Measurements from ENCODE around the gene DARS1.

DNA sequence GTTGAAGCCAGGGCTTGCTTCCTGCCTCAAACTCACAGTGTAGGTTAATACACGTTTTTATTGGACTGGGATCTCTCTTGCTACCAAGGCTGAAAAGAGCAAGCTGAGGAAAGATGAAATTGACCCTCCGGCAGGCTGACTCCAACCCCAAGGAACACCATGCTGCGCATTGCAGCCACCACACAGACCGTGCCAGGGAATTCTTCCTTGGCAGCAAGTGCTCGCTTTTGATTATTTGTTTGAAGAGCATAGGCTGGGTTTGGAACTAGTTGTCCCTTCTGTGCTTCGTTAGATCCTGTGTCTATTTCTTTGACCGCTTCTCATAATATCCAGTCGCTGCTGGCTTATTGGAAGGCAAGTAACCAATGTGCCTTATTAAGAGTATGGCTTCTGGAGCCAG is 34.4 kb upstream of the DARS1 start:
- TF ChIP-seq PATZ1 (tag by site-specific recombination; IDR thresholded peaks at IDR 0.05) = no peak
- no peak for TF ChIP-seq CTCF (tag by site-specific recombination; IDR thresholded peaks at IDR 0.05)
- TF ChIP-seq, protein P1, sequence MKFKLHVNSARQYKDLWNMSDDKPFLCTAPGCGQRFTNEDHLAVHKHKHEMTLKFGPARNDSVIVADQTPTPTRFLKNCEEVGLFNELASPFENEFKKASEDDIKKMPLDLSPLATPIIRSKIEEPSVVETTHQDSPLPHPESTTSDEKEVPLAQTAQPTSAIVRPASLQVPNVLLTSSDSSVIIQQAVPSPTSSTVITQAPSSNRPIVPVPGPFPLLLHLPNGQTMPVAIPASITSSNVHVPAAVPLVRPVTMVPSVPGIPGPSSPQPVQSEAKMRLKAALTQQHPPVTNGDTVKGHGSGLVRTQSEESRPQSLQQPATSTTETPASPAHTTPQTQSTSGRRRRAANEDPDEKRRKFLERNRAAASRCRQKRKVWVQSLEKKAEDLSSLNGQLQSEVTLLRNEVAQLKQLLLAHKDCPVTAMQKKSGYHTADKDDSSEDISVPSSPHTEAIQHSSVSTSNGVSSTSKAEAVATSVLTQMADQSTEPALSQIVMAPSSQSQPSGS (tag by site-specific recombination; IDR thresholded peaks at IDR 0.05; ENCODE audit: low read depth) = no peak
- no peak for TF ChIP-seq MYNN (tag by site-specific recombination; IDR thresholded peaks at IDR 0.05; ENCODE audit: borderline replicate concordance)
- TF ChIP-seq, protein P2, sequence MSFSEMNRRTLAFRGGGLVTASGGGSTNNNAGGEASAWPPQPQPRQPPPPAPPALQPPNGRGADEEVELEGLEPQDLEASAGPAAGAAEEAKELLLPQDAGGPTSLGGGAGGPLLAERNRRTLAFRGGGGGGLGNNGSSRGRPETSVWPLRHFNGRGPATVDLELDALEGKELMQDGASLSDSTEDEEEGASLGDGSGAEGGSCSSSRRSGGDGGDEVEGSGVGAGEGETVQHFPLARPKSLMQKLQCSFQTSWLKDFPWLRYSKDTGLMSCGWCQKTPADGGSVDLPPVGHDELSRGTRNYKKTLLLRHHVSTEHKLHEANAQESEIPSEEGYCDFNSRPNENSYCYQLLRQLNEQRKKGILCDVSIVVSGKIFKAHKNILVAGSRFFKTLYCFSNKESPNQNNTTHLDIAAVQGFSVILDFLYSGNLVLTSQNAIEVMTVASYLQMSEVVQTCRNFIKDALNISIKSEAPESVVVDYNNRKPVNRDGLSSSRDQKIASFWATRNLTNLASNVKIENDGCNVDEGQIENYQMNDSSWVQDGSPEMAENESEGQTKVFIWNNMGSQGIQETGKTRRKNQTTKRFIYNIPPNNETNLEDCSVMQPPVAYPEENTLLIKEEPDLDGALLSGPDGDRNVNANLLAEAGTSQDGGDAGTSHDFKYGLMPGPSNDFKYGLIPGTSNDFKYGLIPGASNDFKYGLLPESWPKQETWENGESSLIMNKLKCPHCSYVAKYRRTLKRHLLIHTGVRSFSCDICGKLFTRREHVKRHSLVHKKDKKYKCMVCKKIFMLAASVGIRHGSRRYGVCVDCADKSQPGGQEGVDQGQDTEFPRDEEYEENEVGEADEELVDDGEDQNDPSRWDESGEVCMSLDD (tag by site-specific recombination; IDR thresholded peaks at IDR 0.05) = no peak
- TF ChIP-seq KLF16 (tag by site-specific recombination; IDR thresholded peaks at IDR 0.05) = no peak
- TF ChIP-seq ZNF473 (tag by site-specific recombination; IDR thresholded peaks at IDR 0.05) = no peak
- TF ChIP-seq ZNF510 (tag by site-specific recombination; IDR thresholded peaks at IDR 0.05; ENCODE audit: insufficient replicate concordance) = no peak
- TF ChIP-seq, protein P3, sequence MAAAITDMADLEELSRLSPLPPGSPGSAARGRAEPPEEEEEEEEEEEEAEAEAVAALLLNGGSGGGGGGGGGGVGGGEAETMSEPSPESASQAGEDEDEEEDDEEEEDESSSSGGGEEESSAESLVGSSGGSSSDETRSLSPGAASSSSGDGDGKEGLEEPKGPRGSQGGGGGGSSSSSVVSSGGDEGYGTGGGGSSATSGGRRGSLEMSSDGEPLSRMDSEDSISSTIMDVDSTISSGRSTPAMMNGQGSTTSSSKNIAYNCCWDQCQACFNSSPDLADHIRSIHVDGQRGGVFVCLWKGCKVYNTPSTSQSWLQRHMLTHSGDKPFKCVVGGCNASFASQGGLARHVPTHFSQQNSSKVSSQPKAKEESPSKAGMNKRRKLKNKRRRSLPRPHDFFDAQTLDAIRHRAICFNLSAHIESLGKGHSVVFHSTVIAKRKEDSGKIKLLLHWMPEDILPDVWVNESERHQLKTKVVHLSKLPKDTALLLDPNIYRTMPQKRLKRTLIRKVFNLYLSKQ (tag by site-specific recombination; IDR thresholded peaks at IDR 0.05; ENCODE audit: borderline replicate concordance) = no peak
- no peak for TF ChIP-seq ZNF274 (IDR thresholded peaks at IDR 0.05; ENCODE audit: low read length)
- no peak for TF ChIP-seq ZNF274 (tag by site-specific recombination; IDR thresholded peaks at IDR 0.05; ENCODE audit: borderline replicate concordance)
- TF ChIP-seq ZNF645 (tag by site-specific recombination; IDR thresholded peaks at IDR 0.05) = no peak
- no peak for TF ChIP-seq ZFP41 (tag by site-specific recombination; IDR thresholded peaks at IDR 0.05; ENCODE audit: borderline replicate concordance)

All from HEK293 (cell line).